ENCODE results near the gene MUC4. TPM values are rescaled to one million over a fixed set of nuclear protein-coding genes. Genes with fewer than 3 reads are reported as not detected.

The MUC4 gene
- total RNA-seq, 1 donor from 2014 or later: not detected

- no peak for DNase-seq (ENCODE audit: missing footprints)
These were observed 110.5 kb downstream of the MUC4 start for GRCh38 chr3:195701042-195701915.

GRCh38 chr3:195700319-195700718 is 111.4 kb downstream of the MUC4 start:
- no peak for ATAC-seq
- intact Hi-C loops (cut with DNase I): no loop called here
- no peak for DNase-seq (ENCODE audit: missing footprints)

More at GRCh38 chr3:195701042-195701915, 110.5 kb downstream of the MUC4 start:
- intact Hi-C loops (cut with DNase I): no loop called here
- no peak for ATAC-seq

- DNase-seq (ENCODE audit: missing footprints) (no peak), ATAC-seq (peak; percentile 3)
- intact Hi-C loops (cut with DNase I): no loop called here
These were observed 111.9 kb downstream of the MUC4 start for GRCh38 chr3:195699860-195700259.

GRCh38 chr3:195699388-195699771 is 112.3 kb downstream of the MUC4 start:
- intact Hi-C loops (cut with DNase I): no loop called here
- DNase-seq (ENCODE audit: missing footprints): no peak
- no peak for ATAC-seq

- intact Hi-C loops (cut with DNase I): no loop called here
These were observed 112.9 kb downstream of the MUC4 start for GRCh38 chr3:195698647-195699387.

GRCh38 chr3:195698325-195698646 is 113.4 kb downstream of the MUC4 start:
- intact Hi-C loops (cut with DNase I): no loop called here
- DNase-seq (ENCODE audit: missing footprints): no peak
- no peak for ATAC-seq

More at GRCh38 chr3:195698647-195699387, 112.9 kb downstream of the MUC4 start:
- ATAC-seq: no peak
- no peak for DNase-seq (ENCODE audit: missing footprints)

- intact Hi-C loops (cut with DNase I): no loop called here
- DNase-seq (ENCODE audit: missing footprints) (no peak), ATAC-seq (peak; percentile 51)
These were observed 114.0 kb downstream of the MUC4 start for GRCh38 chr3:195697582-195698324.

Small RNAs within 50 kb of the gene (microRNA-seq; reads per million reads assigned to microRNA genes)
- gene MIR570: 1.1 reads per million

Other genes starting within 250 kb of the MUC4 start
- 327 TPM for gene APOD, start 228.0 kb downstream of the MUC4 start, total RNA-seq
- 4.6 TPM for gene MUC20, start 91.0 kb downstream of the MUC4 start, total RNA-seq
- gene TNK2, start 96.6 kb upstream of the MUC4 start, total RNA-seq: 31.7 TPM